C4-2B (cell line): ENCODE data around the gene RAB5B.

Experiments
- H3K27ac ChIP-seq: fragments of 450-650 bp; 2 replicates; pipeline ENCODE4 v1.5.1; 2017
- ZFX ChIP-seq: fragments of 450-650 bp; IDR thresholded peaks from 2 replicates; pipeline ENCODE4 v1.6.1; 2017
- TF ChIP-seq, protein P1 (sequence below): fragments of 450-650 bp; conservative IDR thresholded peaks from 2 replicates; pipeline ENCODE4 v1.5.1; 2017; ENCODE audit warnings: mild to moderate bottlenecking

RAB5B gene

DNA sequence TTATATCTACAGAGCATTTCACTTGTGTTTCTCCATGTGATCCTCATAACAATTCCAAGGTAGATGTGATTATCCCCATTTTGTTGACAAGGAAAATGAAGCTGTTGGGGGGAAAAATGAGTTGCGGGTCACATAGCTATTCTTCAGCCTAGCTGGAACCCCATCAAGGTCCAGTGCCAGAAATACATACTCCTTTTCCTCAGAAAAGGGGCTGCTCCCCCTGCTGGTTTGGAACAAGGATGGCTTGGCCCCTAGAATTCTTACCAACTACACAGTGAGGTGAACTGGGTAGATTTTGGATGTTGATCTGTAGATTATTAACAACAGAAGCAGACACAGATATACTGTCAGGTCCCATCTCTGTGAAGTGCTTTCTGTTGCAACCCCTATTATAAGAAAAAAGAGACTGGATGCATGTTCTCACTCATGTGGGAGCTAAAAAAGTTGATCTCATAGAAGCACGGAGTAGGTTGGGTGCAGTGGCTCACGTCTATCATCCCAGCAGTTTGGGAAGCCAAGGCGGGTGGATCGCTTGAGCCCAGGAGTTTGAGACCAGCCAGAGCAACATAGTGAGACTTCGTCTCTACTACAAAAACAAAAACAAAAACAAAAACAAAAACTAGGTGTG lies 55.9 kb downstream of the RAB5B start:
- no peak for TF ChIP-seq ZFX
- TF ChIP-seq, protein P1, sequence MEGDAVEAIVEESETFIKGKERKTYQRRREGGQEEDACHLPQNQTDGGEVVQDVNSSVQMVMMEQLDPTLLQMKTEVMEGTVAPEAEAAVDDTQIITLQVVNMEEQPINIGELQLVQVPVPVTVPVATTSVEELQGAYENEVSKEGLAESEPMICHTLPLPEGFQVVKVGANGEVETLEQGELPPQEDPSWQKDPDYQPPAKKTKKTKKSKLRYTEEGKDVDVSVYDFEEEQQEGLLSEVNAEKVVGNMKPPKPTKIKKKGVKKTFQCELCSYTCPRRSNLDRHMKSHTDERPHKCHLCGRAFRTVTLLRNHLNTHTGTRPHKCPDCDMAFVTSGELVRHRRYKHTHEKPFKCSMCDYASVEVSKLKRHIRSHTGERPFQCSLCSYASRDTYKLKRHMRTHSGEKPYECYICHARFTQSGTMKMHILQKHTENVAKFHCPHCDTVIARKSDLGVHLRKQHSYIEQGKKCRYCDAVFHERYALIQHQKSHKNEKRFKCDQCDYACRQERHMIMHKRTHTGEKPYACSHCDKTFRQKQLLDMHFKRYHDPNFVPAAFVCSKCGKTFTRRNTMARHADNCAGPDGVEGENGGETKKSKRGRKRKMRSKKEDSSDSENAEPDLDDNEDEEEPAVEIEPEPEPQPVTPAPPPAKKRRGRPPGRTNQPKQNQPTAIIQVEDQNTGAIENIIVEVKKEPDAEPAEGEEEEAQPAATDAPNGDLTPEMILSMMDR = peak; percentile 87
- peak overlapping the region; percentile 56 for H3K27ac ChIP-seq

DNA sequence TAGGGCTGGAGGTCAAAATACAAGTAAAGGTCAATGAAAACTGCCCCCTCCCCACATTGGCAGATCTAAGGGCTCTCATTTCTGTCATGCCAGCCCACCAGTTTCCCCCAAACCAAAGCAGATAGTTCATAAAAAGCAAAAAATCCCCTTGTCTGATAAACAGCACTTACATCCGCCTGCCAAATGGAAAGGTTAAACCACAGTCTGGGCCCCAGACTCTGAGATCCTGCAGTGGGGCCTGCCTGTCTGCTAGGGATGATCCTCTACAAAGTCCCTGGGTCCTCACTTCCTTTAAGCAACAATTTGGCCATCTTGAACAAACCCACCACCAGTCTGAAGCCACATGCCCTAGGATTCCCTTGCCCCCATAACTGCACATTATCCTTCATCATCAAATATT lies 58.1 kb downstream of the RAB5B start:
- TF ChIP-seq, protein P1 = no peak
- no peak for TF ChIP-seq ZFX
- H3K27ac ChIP-seq = no peak overlapping the region

DNA sequence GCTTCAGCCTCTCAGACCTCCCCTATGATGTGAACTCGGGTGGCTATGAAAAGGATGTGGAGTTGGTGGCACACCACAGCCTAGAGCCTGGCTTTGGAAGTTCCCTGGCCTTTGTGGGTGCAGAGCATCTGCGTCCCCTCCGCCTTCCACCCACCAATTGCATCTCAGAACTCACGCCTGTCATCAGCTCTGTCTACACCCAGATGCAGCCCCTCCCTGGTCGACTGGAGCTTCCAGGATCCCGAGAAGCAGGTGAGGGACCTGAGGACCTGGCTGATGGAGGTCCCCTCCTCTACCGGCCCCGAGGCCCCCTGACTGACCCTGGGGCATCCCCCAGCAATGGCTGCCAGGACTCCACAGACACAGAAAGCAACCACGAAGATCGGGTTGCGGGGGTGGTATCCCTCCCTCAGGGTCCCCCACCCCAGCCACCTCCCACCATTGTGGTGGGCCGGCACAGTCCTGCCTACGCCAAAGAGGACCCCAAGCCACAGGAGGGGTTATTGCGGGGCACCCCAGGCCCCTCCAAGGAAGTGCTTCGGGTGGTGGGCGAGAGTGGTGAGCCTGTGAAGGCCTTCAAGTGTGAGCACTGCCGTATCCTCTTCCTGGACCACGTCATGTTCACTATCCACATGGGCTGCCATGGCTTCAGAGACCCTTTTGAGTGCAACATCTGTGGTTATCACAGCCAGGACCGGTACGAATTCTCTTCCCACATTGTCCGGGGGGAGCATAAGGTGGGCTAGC lies 60.9 kb downstream of the RAB5B start:
- TF ChIP-seq, protein P1 = no peak
- no peak for TF ChIP-seq ZFX
- H3K27ac ChIP-seq = no peak overlapping the region

DNA sequence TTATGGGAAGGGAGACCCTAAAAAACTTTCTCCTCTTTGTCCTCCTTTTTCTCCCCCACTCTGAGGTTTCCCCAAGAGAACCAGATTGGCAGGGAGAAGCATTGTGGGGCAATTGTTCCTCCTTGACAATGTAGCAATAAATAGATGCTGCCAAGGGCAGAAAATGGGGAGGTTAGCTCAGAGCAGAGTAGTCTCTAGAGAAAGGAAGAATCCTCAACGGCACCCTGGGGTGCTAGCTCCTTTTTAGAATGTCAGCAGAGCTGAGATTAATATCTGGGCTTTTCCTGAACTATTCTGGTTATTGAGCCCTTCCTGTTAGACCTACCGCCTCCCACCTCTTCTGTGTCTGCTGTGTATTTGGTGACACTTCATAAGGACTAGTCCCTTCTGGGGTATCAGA lies 63.3 kb downstream of the RAB5B start:
- TF ChIP-seq ZFX = no peak
- TF ChIP-seq, protein P1 = no peak
- H3K27ac ChIP-seq = no peak overlapping the region

DNA sequence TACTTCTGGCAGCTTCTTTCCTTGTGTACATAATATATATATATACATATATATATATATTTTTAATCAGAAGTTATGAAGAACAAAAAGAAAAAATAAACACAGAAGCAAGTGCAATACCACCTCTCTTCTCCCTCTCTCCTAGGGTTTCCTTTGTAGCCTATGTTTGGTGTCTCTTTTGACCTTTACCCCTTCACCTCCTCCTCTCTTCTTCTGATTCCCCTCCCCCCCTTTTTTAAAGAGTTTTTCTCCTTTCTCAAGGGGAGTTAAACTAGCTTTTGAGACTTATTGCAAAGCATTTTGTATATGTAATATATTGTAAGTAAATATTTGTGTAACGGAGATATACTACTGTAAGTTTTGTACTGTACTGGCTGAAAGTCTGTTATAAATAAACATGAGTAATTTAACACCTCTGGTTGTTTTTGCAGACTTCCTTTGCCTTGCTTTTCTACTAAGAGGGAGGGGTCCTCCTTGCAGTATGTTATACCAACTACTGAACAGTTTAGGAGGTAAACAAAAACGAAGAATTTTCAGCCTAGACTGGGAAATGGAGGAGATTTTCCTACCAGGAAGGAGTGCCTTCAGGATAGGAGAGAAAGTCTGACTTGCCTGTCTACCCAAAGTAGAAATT lies 64.3 kb downstream of the RAB5B start:
- TF ChIP-seq, protein P1 = no peak
- TF ChIP-seq ZFX = no peak
- no peak overlapping the region for H3K27ac ChIP-seq

DNA sequence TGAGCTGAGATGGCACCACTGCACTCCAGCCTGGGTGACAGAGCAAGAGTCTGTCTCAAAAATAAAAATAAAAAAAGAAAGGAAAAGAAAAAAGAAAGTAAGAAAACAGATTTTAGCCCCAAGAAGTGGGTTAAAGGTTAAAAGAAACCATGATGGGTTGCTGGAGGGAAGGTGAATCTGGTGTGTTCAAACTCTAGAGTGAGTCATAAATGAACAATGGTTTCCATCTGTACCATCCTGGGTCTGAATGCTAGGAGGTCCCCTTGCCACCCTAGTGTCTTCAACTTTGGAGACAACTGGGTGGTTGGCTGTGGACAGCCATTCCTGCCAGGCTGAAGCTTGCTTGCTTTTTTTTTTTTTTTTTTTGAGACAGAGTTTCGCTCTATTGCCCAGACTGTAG lies 66.3 kb downstream of the RAB5B start:
- H3K27ac ChIP-seq = peak overlapping the region; percentile 95
- no peak for TF ChIP-seq ZFX
- TF ChIP-seq, protein P1 = no peak

DNA sequence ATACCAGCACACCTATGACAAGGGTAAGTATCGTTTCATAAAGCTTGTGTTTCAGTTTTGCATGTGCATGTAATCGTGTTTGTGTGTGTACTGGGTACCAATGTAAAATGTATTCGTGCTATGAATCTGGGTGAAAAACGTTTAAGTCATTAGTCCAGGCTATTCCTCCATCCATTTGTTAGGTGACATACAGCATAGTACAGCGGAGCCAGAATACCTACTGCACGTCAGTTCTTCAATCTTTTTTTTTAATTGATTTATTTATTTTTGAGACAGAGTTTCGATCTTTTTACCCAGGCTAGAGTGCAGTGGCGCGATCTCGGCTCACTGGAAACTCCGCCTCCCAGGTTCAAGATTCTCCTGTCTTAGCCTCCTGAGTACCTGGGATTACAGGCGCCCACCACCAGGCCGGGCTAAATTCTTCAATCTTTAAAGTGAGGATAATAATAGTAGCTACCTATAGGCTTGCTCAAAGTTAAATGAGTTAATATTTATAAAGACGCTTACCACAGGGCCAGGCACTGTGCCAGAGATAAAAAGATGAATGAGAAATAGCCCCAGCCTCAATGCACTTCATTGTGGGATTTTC lies 67.2 kb downstream of the RAB5B start:
- TF ChIP-seq ZFX = no peak
- TF ChIP-seq, protein P1 = no peak
- H3K27ac ChIP-seq = peak overlapping the region; percentile 95
